GM12878 (cell line): ENCODE data around the gene LURAP1L. TPM values are rescaled to one million over a fixed set of nuclear protein-coding genes. Genes with fewer than 3 reads are reported as not detected.

ENCODE experiments used
- ATAC-seq: fragments of 200-7000 bp; cut with Tn5 transposase; 3 replicates; pipeline ENCODE4 v1.9.1; 2020; ENCODE audit warnings: mild to moderate bottlenecking, moderate library complexity
- BruUV-seq: library from RNA; stranded (reverse); fragments of 400-500 nt; replicated peaks from 2 replicates; lab custom pipeline; 2021; lab: Mats Ljungman, UMichigan
- CTCF ChIA-PET: fragments of 300-600 bp; sonication (Branson Sonifier 250); formaldehyde crosslinking; extraction: SDS; loops from one replicate; lab custom pipeline; 2021; ENCODE audit warnings: inconsistent platforms; lab: Yijun Ruan, JAX
- POLR2A ChIA-PET: fragments of 350-600 bp; formaldehyde crosslinking; extraction: SDS; loops from one replicate; lab custom pipeline; 2021; ENCODE audit warnings: inconsistent platforms; lab: Charles Lee
- RAD21 ChIA-PET: fragments of 300-600 bp; sonication (Branson Sonifier 250); formaldehyde crosslinking; loops from one replicate; lab custom pipeline; 2023; ENCODE audit warnings: antibody characterized with exemption; ENCODE audit not compliant: unreplicated experiment; lab: Charles Lee
- SMC1A ChIA-PET: fragments of 300-600 bp; sonication (Branson Sonifier 250); formaldehyde crosslinking; loops from one replicate; lab custom pipeline; 2023; ENCODE audit not compliant: unreplicated experiment, uncharacterized antibody; lab: Charles Lee
- DNase-seq: peaks from one replicate; pipeline ENCODE4 v3.0.0-alpha.2; 2011; ENCODE audit warnings: low read depth, low spot score
- FAIRE-seq: peaks from 3 replicates; lab custom pipeline; 2011; peaks lifted over from hg19 to GRCh38; lab: Jason Lieb, UNC
- H2AFZ ChIP-seq: 2 replicates; pipeline ENCODE4 v1.6.0; 2011; ENCODE audit warnings: low read depth, low read length, control low read depth; ENCODE audit not compliant: control insufficient read depth
- H3K27ac ChIP-seq: 2 replicates; pipeline ENCODE4 v1.5.1; 2011; ENCODE audit warnings: control low read depth; ENCODE audit not compliant: control insufficient read depth, insufficient read depth
- H3K27me3 ChIP-seq, 2 experiments: replicated peaks in 1 of 2; 2 replicates each; pipeline versions ENCODE4 v1.6.0 to v1.6.1; 2011; ENCODE audit warnings: low read length in 1 of 2; ENCODE audit not compliant: control insufficient read depth in 2 of 2, insufficient read depth in 2 of 2
- H3K36me3 ChIP-seq, 2 experiments: 2 replicates each; pipeline ENCODE4 v1.5.1; 2011; ENCODE audit warnings: low read length in 1 of 2; ENCODE audit not compliant: control insufficient read depth in 2 of 2, insufficient read depth in 2 of 2
- H3K4me1 ChIP-seq: 2 replicates; pipeline ENCODE4 v1.6.1; 2011; ENCODE audit warnings: mild to moderate bottlenecking, low read length, moderate library complexity, mixed read lengths; ENCODE audit not compliant: control insufficient read depth, insufficient read depth
- H3K4me2 ChIP-seq: 2 replicates; pipeline ENCODE4 v1.6.0; 2011; ENCODE audit warnings: control low read depth; ENCODE audit not compliant: control insufficient read depth, insufficient read depth
- H3K4me3 ChIP-seq: fragments of 200-600 bp; sonication (generic); 2 replicates; pipeline ENCODE4 v1.5.1; 2016
- H3K79me2 ChIP-seq: 2 replicates; pipeline ENCODE4 v1.6.0; 2011; ENCODE audit warnings: low read length; ENCODE audit not compliant: control insufficient read depth, insufficient read depth
- H3K9ac ChIP-seq: 2 replicates; pipeline ENCODE4 v1.8.0; 2011; ENCODE audit warnings: low read length, control low read depth, mixed read lengths; ENCODE audit not compliant: control insufficient read depth, insufficient read depth
- H3K9me3 ChIP-seq: replicated peaks from 3 replicates; pipeline ENCODE4 v1.5.1; 2011; ENCODE audit warnings: mild to moderate bottlenecking, low read length; ENCODE audit not compliant: control insufficient read depth, insufficient read depth
- H4K20me1 ChIP-seq: 2 replicates; pipeline ENCODE4 v1.6.0; 2011; ENCODE audit not compliant: control insufficient read depth, insufficient read depth
- ELK1 ChIP-seq: IDR thresholded peaks from 2 replicates; pipeline ENCODE4 v1.6.1; 2012; ENCODE audit warnings: low read depth, low read length, improper control_type of control experiment
- RAD21 ChIP-seq: IDR thresholded peaks from 2 replicates; pipeline ENCODE4 v1.6.1; 2011; ENCODE audit warnings: mild to moderate bottlenecking, low read depth, low read length, moderate library complexity; ENCODE audit not compliant: insufficient read depth
- SMARCA5 ChIP-seq: fragments of 450-650 bp; IDR thresholded peaks from 2 replicates; pipeline ENCODE4 v1.6.1; 2017; ENCODE audit warnings: mild to moderate bottlenecking
- SUZ12 ChIP-seq: fragments of 200-600 bp; sonication (generic); IDR thresholded peaks from one replicate; pipeline ENCODE4 v1.6.1; 2018; ENCODE audit warnings: antibody characterized with exemption, mild to moderate bottlenecking; ENCODE audit not compliant: unreplicated experiment
- TCF12 ChIP-seq: IDR thresholded peaks from 2 replicates; pipeline ENCODE4 v1.6.1; 2011; ENCODE audit warnings: low read depth, mild to moderate bottlenecking, low read length
- USF2 ChIP-seq: IDR thresholded peaks from 2 replicates; pipeline ENCODE4 v1.6.1; 2011; ENCODE audit warnings: low read depth, low read length, improper control_type of control experiment, borderline replicate concordance
- in situ Hi-C: fragments of 300-500 bp; cut with MboI; formaldehyde crosslinking; loops from 9 replicates; pipeline ENCODE4 v1.14.3; 2018; ENCODE audit warnings: mixed read lengths
- intact Hi-C: fragments of 100-400 bp; cut with micrococcal nuclease; formaldehyde crosslinking; loops from one replicate; pipeline ENCODE4 v1.14.2; 2022; ENCODE audit not compliant: unreplicated experiment
- polyA plus RNA-seq, 11 experiments: library from polyadenylated mRNA; depleted of rRNA in 4 of 11; unstranded in 6 of 11; stranded (reverse) in 5 of 11; fragments of >200 nt; fragmentation: Nextera tagmentation in 4 of 11; fragmentation: Illumina TruSeq in 1 of 11; extraction: Ambion mirVana in 4 of 11; extraction: Trizol in 1 of 11; gene quantifications; 1 replicate in 1 of 11; 2 replicates in 10 of 11; pipeline versions ENCODE4 v1.2.1 to v1.2.3, GENCODE V29; 2011 to 2016; ENCODE audit warnings: inconsistent platforms in 2 of 11, missing spikeins in 2 of 11, low read depth in 1 of 11
- total RNA-seq, 4 experiments: library from RNA; depleted of rRNA in 3 of 4; stranded (reverse); fragments of >200 nt in 3 of 4; fragmentation: Illumina TruSeq in 1 of 4; extraction: Trizol in 1 of 4; gene quantifications; 2 replicates each; pipeline versions ENCODE4 v1.2.1 to v1.2.3, GENCODE V29; 2013 to 2021

Gene LURAP1L
- total and polyA plus RNA-seq, 10 of the 15 experiments (the other 5 are each of a cell fraction or from before 2014, with no cell fraction given), result 0.19 to 3.7 (median 0.69) TPM

GRCh38 chr9:12790001-12790400 lies 15.2 kb downstream of the LURAP1L start:
- no TSS peak for BruUV-seq
- ChIA-PET SMC1A (no interaction called here), RAD21 (no interaction called here), CTCF (no interaction called here), POLR2A (no interaction called here)
- Histone ChIP-seq H3K4me1 (no peaks in the 10 kb centered on the region), H3K9me3 (no peaks in the 10 kb centered on the region), H3K4me3 (no peak overlapping the region), H3K9ac (no peak overlapping the region), H3K27me3 (no peaks in the 10 kb centered on the region), H3K27ac (no peak overlapping the region), H4K20me1 (no peaks in the 10 kb centered on the region), H3K79me2 (no peaks in the 10 kb centered on the region), H2AFZ (no peak overlapping the region), H3K36me3 (no peaks in the 10 kb centered on the region), H3K4me2 (no peak overlapping the region)
- no peak for ATAC-seq
- in situ Hi-C loops, result no loop called here
- no peak for FAIRE-seq
- DNase-seq, result no peak
- intact Hi-C loops, result no loop called here
- TF ChIP-seq SUZ12 (no peak), USF2 (no peak), ELK1 (no peak), TCF12 (no peak), SMARCA5 (no peak), RAD21 (no peak)
